CD4-positive, alpha-beta T cell treated with Interferon alpha-2 for 1 hour (primary cell): Measurements from ENCODE around the gene NACC2.

Source experiments
- DNase-seq, 2 donors: peaks; one replicate each; pipeline ENCODE4 v3.0.0-alpha.2; 2020 to 2022

Gene NACC2

GRCh38 chr9:136091582-136092352 is 3.3 kb downstream of the NACC2 start:
- DNase-seq, result no peak

- no peak for DNase-seq
Measured at GRCh38 chr9:136090768-136091581, 4.1 kb downstream of the NACC2 start.

GRCh38 chr9:136090056-136090735 is 4.9 kb downstream of the NACC2 start:
- DNase-seq, result no peak

GRCh38 chr9:136089697-136090045 is 5.4 kb downstream of the NACC2 start:
- DNase-seq, result peak in 1 of 2 donors; percentile 65

- DNase-seq, result no peak
Measured at GRCh38 chr9:136088939-136089696, 6.0 kb downstream of the NACC2 start.

GRCh38 chr9:136088481-136088938 is 6.6 kb downstream of the NACC2 start:
- no peak for DNase-seq

GRCh38 chr9:136087741-136088480 is 7.2 kb downstream of the NACC2 start:
- DNase-seq, result no peak

- no peak for DNase-seq
Measured at GRCh38 chr9:136086951-136087740, 7.9 kb downstream of the NACC2 start.

GRCh38 chr9:136086213-136086881 is 8.7 kb downstream of the NACC2 start:
- DNase-seq, result no peak

GRCh38 chr9:136085815-136086212 is 9.3 kb downstream of the NACC2 start:
- no peak for DNase-seq

- no peak for DNase-seq
Measured at GRCh38 chr9:136084063-136084944, 10.8 kb downstream of the NACC2 start.

- no peak for DNase-seq
Measured at GRCh38 chr9:136083558-136084062, 11.5 kb downstream of the NACC2 start.

- DNase-seq, result no peak
Measured at GRCh38 chr9:136082496-136083361, 12.4 kb downstream of the NACC2 start.

- no peak for DNase-seq
Measured at GRCh38 chr9:136081826-136082495, 13.1 kb downstream of the NACC2 start.

GRCh38 chr9:136081113-136081825 is 13.8 kb downstream of the NACC2 start:
- DNase-seq, result no peak

GRCh38 chr9:136080716-136081112 is 14.4 kb downstream of the NACC2 start:
- no peak for DNase-seq

GRCh38 chr9:136079916-136080246 is 15.2 kb downstream of the NACC2 start:
- DNase-seq, result no peak
